A549 treated with Hydrocortisone at 1 μM for 4 hours (cell line): Measurements from ENCODE around the gene WDR41. TPM values are rescaled to one million over a fixed set of nuclear protein-coding genes. Genes with fewer than 3 reads are reported as not detected.

Source experiments
- total RNA-seq: library from RNA; stranded (reverse); fragments of 200-300 nt; extraction: Qiagen RNA extraction; gene quantifications from 5 replicates; pipeline ENCODE4 v1.2.3, GENCODE V29; 2022

The WDR41 gene, protein sequence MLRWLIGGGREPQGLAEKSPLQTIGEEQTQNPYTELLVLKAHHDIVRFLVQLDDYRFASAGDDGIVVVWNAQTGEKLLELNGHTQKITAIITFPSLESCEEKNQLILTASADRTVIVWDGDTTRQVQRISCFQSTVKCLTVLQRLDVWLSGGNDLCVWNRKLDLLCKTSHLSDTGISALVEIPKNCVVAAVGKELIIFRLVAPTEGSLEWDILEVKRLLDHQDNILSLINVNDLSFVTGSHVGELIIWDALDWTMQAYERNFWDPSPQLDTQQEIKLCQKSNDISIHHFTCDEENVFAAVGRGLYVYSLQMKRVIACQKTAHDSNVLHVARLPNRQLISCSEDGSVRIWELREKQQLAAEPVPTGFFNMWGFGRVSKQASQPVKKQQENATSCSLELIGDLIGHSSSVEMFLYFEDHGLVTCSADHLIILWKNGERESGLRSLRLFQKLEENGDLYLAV
- total RNA-seq, result 37.6 to 64.0 TPM (median 43.3 TPM) in 5 replicates

DNA sequence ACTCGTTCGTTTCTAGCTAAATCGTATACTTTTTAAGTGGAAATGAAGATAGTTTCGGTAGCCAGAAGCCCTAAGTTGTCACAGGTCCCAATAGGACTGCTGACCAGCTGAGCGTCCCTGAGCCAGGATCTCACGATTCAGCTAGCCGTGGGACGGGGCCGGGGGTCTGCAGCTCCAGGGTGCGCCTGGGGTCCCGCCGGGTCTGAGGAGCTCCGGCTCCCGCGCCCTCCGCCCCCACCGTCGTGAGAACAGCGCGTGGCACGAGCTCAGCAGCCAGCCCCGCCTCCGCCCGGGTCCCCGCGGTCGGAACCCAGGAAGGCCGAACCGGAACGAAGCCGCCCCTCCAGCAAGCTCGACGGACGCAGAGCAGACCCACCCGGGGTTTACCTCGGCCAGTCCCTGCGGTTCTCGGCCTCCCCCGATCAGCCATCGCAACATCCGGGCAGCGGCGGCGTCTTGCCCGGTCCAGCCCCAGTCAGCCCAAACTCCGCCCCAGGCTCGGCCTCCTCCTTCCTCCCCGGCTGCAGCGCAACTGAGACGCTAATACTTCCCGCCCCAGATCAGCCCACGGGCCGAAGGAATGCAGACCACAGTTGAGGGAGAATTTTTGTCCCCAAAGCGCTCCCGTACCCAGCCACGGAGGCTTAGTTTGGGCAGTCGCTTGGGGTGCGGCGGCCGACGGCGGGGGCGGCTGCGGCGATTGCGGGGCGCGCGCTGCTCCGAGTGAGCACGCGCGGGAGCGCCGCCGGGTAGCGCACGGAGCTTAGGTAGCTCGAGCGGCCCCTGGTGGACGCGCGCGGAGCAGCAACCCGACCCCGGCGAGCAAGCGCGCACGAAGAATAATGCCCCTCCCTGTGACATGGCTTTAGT, at the start of gene WDR41:
WDR41 (minus strand) TSS at position 534 of the 870 bp plus-strand sequence; CDS start at position 438, 96 bp downstream.

Other genes with a start within 250 kb of the WDR41 start
- gene OTP, start 146.4 kb upstream of the WDR41 start, total RNA-seq, result 0.03 to 0.16 TPM (median 0.13 TPM) in 5 replicates